OCI-LY1 (cell line): ENCODE results near the gene TMEM186.

Experiments
- H2AFZ ChIP-seq: fragments of 200-600 bp; sonication (generic), shearing (Covaris generic); 2 replicates; pipeline ENCODE4 v1.6.0; 2014; ENCODE audit warnings: antibody characterized with exemption, mild to moderate bottlenecking, low read length
- H3F3A ChIP-seq: fragments of 200-600 bp; sonication (generic), shearing (Covaris generic); 2 replicates; pipeline ENCODE4 v1.6.0; 2014; ENCODE audit warnings: mild to moderate bottlenecking, antibody characterized with exemption, low read length, moderate library complexity; ENCODE audit not compliant: insufficient read depth
- H3K27ac ChIP-seq: fragments of 200-600 bp; sonication (generic); 2 replicates; pipeline ENCODE4 v1.5.1; 2014; ENCODE audit warnings: low read length, mixed run types, mild to moderate bottlenecking, low read depth; ENCODE audit not compliant: poor library complexity, severe bottlenecking
- H3K27me3 ChIP-seq: fragments of 200-600 bp; sonication (generic); 2 replicates; pipeline ENCODE4 v1.6.0; 2014; ENCODE audit warnings: antibody characterized with exemption, mild to moderate bottlenecking, low read length, moderate library complexity; ENCODE audit not compliant: insufficient read depth
- H3K36me3 ChIP-seq: fragments of 200-600 bp; sonication (generic); 2 replicates; pipeline ENCODE4 v1.6.1; 2014; ENCODE audit warnings: mild to moderate bottlenecking, antibody characterized with exemption, low read length, moderate library complexity, mixed read lengths; ENCODE audit not compliant: insufficient read depth
- H3K4me1 ChIP-seq: fragments of 200-600 bp; sonication (generic); 2 replicates; pipeline ENCODE4 v1.5.1; 2014; ENCODE audit warnings: mild to moderate bottlenecking, low read length, moderate library complexity; ENCODE audit not compliant: insufficient read depth, severe bottlenecking
- H3K4me2 ChIP-seq: fragments of 200-600 bp; sonication (generic), shearing (Covaris generic); 2 replicates; pipeline ENCODE4 v1.6.1; 2014; ENCODE audit warnings: low read length
- H3K4me3 ChIP-seq: fragments of 200-600 bp; sonication (generic); 2 replicates; pipeline ENCODE4 v1.5.1; 2014; ENCODE audit warnings: low read length, low read depth, mild to moderate bottlenecking, mixed read lengths; ENCODE audit not compliant: poor library complexity, severe bottlenecking
- H3K79me2 ChIP-seq: fragments of 200-600 bp; shearing (Covaris generic); 2 replicates; pipeline ENCODE4 v1.6.1; 2016; ENCODE audit warnings: mixed run types, low read length, mixed read lengths; ENCODE audit not compliant: insufficient read depth
- H3K9ac ChIP-seq: fragments of 200-600 bp; sonication (generic), shearing (Covaris generic); 2 replicates; pipeline ENCODE4 v1.6.1; 2014; ENCODE audit warnings: mild to moderate bottlenecking, low read length, mixed read lengths
- H3K9me2 ChIP-seq: fragments of 200-600 bp; sonication (generic), shearing (Covaris generic); 2 replicates; pipeline ENCODE4 v1.6.1; 2014; ENCODE audit warnings: low read depth, mild to moderate bottlenecking, low read length, mixed read lengths
- H3K9me3 ChIP-seq: fragments of 200-600 bp; shearing (Covaris generic); 2 replicates; pipeline ENCODE4 v1.6.1; 2014; ENCODE audit warnings: low read length, mixed read lengths
- H4K20me1 ChIP-seq: fragments of 200-600 bp; sonication (generic), shearing (Covaris generic); 2 replicates; pipeline ENCODE4 v1.6.0; 2016; ENCODE audit warnings: mild to moderate bottlenecking, low read length; ENCODE audit not compliant: insufficient read depth
- EZH2 ChIP-seq: fragments of 200-600 bp; sonication (generic), shearing (Covaris generic); IDR thresholded peaks from 2 replicates; pipeline ENCODE4 v1.8.0; 2017; ENCODE audit warnings: borderline replicate concordance, mixed run types, mild to moderate bottlenecking, antibody characterized with exemption, low read length, moderate library complexity, mixed read lengths
- TF ChIP-seq, protein P1 (sequence below): fragments of 200-600 bp; sonication (generic), shearing (Covaris generic); IDR thresholded peaks from 2 replicates; pipeline ENCODE4 v1.5.1; 2017; ENCODE audit warnings: mild to moderate bottlenecking, antibody characterized with exemption, low read length, moderate library complexity, mixed read lengths

Gene TMEM186

DNA sequence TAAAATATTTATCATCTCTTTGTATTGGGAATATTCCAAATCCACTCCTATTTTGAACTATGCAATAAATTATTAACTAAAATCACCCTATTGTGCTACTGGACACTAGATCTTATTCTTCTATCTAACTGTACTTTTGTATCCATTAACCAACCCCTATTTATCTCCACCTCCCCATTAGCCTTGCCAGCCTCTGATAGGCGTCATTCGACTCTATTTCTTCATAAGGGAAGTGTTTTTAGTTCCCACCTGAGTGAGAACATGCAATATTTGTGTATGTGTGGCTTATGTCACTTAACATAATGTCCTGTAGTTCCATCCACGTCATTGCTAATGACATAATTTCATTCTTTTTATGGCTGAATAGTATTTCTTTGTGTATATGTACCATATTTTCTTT is 23.9 kb downstream of the TMEM186 start:
- no peaks in the 10 kb centered on the region for H3K9me2 ChIP-seq
- no peak overlapping the region for H3K9ac ChIP-seq
- H3K4me3 ChIP-seq = no peak overlapping the region
- H3K27ac ChIP-seq = no peak overlapping the region
- no peaks in the 10 kb centered on the region for H3K4me1 ChIP-seq
- H2AFZ ChIP-seq = no peak overlapping the region
- TF ChIP-seq, protein P1, sequence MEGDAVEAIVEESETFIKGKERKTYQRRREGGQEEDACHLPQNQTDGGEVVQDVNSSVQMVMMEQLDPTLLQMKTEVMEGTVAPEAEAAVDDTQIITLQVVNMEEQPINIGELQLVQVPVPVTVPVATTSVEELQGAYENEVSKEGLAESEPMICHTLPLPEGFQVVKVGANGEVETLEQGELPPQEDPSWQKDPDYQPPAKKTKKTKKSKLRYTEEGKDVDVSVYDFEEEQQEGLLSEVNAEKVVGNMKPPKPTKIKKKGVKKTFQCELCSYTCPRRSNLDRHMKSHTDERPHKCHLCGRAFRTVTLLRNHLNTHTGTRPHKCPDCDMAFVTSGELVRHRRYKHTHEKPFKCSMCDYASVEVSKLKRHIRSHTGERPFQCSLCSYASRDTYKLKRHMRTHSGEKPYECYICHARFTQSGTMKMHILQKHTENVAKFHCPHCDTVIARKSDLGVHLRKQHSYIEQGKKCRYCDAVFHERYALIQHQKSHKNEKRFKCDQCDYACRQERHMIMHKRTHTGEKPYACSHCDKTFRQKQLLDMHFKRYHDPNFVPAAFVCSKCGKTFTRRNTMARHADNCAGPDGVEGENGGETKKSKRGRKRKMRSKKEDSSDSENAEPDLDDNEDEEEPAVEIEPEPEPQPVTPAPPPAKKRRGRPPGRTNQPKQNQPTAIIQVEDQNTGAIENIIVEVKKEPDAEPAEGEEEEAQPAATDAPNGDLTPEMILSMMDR = no peak
- no peak for TF ChIP-seq EZH2
- no peaks in the 10 kb centered on the region for H4K20me1 ChIP-seq
- no peaks in the 10 kb centered on the region for H3K27me3 ChIP-seq
- H3K36me3 ChIP-seq = no peaks in the 10 kb centered on the region
- no peak overlapping the region for H3K4me2 ChIP-seq
- H3K9me3 ChIP-seq = no peaks in the 10 kb centered on the region
- H3F3A ChIP-seq = no peaks in the 10 kb centered on the region
- H3K79me2 ChIP-seq = no peaks in the 10 kb centered on the region

DNA sequence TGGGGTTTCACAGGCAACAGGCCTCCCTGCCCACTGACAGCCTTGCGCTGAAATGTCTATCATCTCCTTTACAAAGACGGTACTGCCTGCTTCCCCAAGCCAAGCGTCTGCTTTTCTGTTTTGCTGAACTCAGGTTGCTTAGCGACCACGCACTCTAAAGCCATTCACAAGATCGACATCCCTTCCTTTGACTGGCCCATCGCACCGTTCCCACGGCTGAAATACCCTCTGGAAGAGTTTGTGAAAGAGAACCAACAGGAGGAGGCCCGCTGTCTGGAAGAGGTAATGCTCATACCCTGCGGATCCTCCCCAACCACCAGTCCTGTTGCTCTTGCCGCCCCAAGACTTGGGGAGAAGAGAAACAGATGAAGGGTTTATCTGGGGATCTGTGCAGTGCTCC is 28.7 kb downstream of the TMEM186 start:
- no peaks in the 10 kb centered on the region for H3K36me3 ChIP-seq
- no peaks in the 10 kb centered on the region for H3K9me2 ChIP-seq
- H3K4me2 ChIP-seq = no peak overlapping the region
- no peak overlapping the region for H2AFZ ChIP-seq
- no peak overlapping the region for H3K9ac ChIP-seq
- H3K4me1 ChIP-seq = no peaks in the 10 kb centered on the region
- no peaks in the 10 kb centered on the region for H3K9me3 ChIP-seq
- H3K79me2 ChIP-seq = no peaks in the 10 kb centered on the region
- no peaks in the 10 kb centered on the region for H3F3A ChIP-seq
- H3K4me3 ChIP-seq = no peak overlapping the region
- H3K27me3 ChIP-seq = no peaks in the 10 kb centered on the region
- H4K20me1 ChIP-seq = no peaks in the 10 kb centered on the region
- no peak for TF ChIP-seq EZH2
- TF ChIP-seq, protein P1 = no peak
- no peak overlapping the region for H3K27ac ChIP-seq

DNA sequence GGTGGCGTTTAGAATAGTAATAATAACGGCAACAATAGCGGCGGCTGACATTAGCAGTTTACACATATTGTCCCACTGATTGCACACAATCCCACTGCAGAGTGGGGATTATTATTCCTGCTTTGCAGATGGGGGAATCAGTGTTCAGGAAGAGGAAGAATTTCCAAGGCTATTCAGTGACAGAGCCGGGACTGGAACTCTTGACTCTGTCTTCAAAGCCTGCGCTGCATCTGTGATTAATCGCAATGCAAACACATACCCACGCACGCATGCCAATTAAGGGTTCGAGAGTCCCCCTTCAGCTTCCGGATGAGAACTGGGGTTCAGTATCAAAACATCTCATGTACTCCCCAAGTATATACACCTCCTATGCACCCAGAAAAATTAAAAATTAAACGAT is 29.2 kb downstream of the TMEM186 start:
- Histone ChIP-seq H3K9me3 (no peaks in the 10 kb centered on the region), H4K20me1 (no peaks in the 10 kb centered on the region), H2AFZ (no peak overlapping the region), H3K27ac (no peak overlapping the region), H3K27me3 (no peaks in the 10 kb centered on the region), H3K9me2 (no peaks in the 10 kb centered on the region), H3K4me3 (no peak overlapping the region), H3F3A (no peaks in the 10 kb centered on the region), H3K9ac (no peak overlapping the region), H3K79me2 (no peaks in the 10 kb centered on the region), H3K4me1 (no peaks in the 10 kb centered on the region), H3K36me3 (no peaks in the 10 kb centered on the region), H3K4me2 (no peak overlapping the region)
- TF ChIP-seq EZH2 = no peak
- TF ChIP-seq, protein P1 = no peak
